Activated B cell treated with CpG ODN at 0.5 μM for 24 hours (primary cell): ENCODE data around the gene TPRA1. TPM values are rescaled to one million over a fixed set of nuclear protein-coding genes. Genes with fewer than 3 reads are reported as not detected.

ENCODE experiments used
- ATAC-seq: fragments of 200-7000 bp; cut with Tn5 transposase; one replicate; pipeline ENCODE4 v1.10.0; 2021; ENCODE audit warnings: low read depth, mild to moderate bottlenecking, moderate library complexity
- CTCF ChIA-PET: fragments of 350-600 bp; sonication (Branson Sonifier 250); formaldehyde crosslinking; loops from one replicate; lab custom pipeline; 2021; ENCODE audit warnings: antibody characterized with exemption; lab: Charles Lee
- POLR2A ChIA-PET: fragments of 350-600 bp; sonication (Branson Sonifier 250); formaldehyde crosslinking; loops from one replicate; lab custom pipeline; 2021; ENCODE audit warnings: antibody characterized with exemption; lab: Charles Lee
- DNase-seq: peaks from one replicate; pipeline ENCODE4 v3.0.0; 2022
- H3K27ac Mint-ChIP-seq: one replicate; pipeline ENCODE4 v1.8.0; 2020; ENCODE audit warnings: mixed read lengths
- H3K27me3 Mint-ChIP-seq: one replicate; pipeline ENCODE4 v1.8.0; 2021; ENCODE audit warnings: mixed read lengths
- H3K36me3 Mint-ChIP-seq: one replicate; pipeline ENCODE4 v1.8.0; 2021; ENCODE audit warnings: low read depth, mixed read lengths
- H3K4me1 Mint-ChIP-seq: one replicate; pipeline ENCODE4 v1.8.0; 2021; ENCODE audit warnings: mixed read lengths
- H3K4me3 Mint-ChIP-seq: one replicate; pipeline ENCODE4 v1.8.0; 2020; ENCODE audit warnings: mild to moderate bottlenecking, mixed read lengths
- H3K9me3 Mint-ChIP-seq: one replicate; pipeline ENCODE4 v1.8.0; 2020; ENCODE audit warnings: mixed read lengths
- CTCF ChIP-seq: fragments of 200-600 bp; IDR thresholded peaks from one replicate; pipeline ENCODE4 v1.8.0; 2022; ENCODE audit warnings: antibody characterized with exemption, mild to moderate bottlenecking
- intact Hi-C: fragments of 100-400 bp; cut with micrococcal nuclease; formaldehyde crosslinking; loops from one replicate; pipeline ENCODE4 v1.15.1; 2024
- total RNA-seq: library from RNA; stranded (reverse); gene quantifications from 2 replicates; pipeline ENCODE4 v1.2.3, GENCODE V29; 2022

TPRA1 gene
- total RNA-seq, 1 donor from 2014 or later = 17.5 TPM

- Mint-ChIP-seq H3K4me3 (no peak overlapping the region), H3K4me1 (peaks cover 7% of the 10 kb centered on the region), H3K36me3 (peaks cover 82% of the 10 kb centered on the region), H3K27me3 (no peaks in the 10 kb centered on the region), H3K27ac (no peak overlapping the region), H3K9me3 (no peaks in the 10 kb centered on the region)
- DNase-seq (no peak), ATAC-seq (no peak)
- ChIA-PET CTCF (no interaction called here), POLR2A (no interaction called here)
- intact Hi-C loops = no loop called here
- no peak for TF ChIP-seq CTCF
These were observed 24.5 kb upstream of the TPRA1 start for GRCh38 chr3:127614928-127615589.

- TF ChIP-seq CTCF = no peak
- no peak for DNase-seq
- Mint-ChIP-seq H3K36me3 (peaks cover 84% of the 10 kb centered on the region), H3K27me3 (no peaks in the 10 kb centered on the region), H3K4me1 (peaks cover 22% of the 10 kb centered on the region), H3K4me3 (no peak overlapping the region), H3K27ac (no peak overlapping the region), H3K9me3 (no peaks in the 10 kb centered on the region)
- intact Hi-C loops = no loop called here
- POLR2A ChIA-PET = no interaction called here
- ATAC-seq = no peak
- CTCF ChIA-PET = no interaction called here
These were observed 22.9 kb upstream of the TPRA1 start for GRCh38 chr3:127613406-127613805.

- H3K27ac Mint-ChIP-seq = no peak overlapping the region
- peaks cover 22% of the 10 kb centered on the region for H3K4me1 Mint-ChIP-seq
- no peaks in the 10 kb centered on the region for H3K27me3 Mint-ChIP-seq
- peaks cover 84% of the 10 kb centered on the region for H3K36me3 Mint-ChIP-seq
- POLR2A ChIA-PET = no interaction called here
- no peak for DNase-seq
- H3K4me3 Mint-ChIP-seq = no peak overlapping the region
- CTCF ChIA-PET = no interaction called here
- no peak for TF ChIP-seq CTCF
- intact Hi-C loops = no loop called here
- H3K9me3 Mint-ChIP-seq = no peaks in the 10 kb centered on the region
- ATAC-seq = no peak
These were observed 22.4 kb upstream of the TPRA1 start for GRCh38 chr3:127612966-127613365.

GRCh38 chr3:127611251-127611650 is 20.7 kb upstream of the TPRA1 start:
- POLR2A ChIA-PET = no interaction called here

More at GRCh38 chr3:127611251-127611650, 20.7 kb upstream of the TPRA1 start:
- H3K4me1 Mint-ChIP-seq = peaks cover 22% of the 10 kb centered on the region
- CTCF ChIA-PET = interaction anchor here (1.1 kb wide), 1 partner anchor 36 kb away, joined by 3 read pairs; no protein-coding TSS in a partner anchor
- no peak for TF ChIP-seq CTCF
- no peak overlapping the region for H3K4me3 Mint-ChIP-seq
- no peak overlapping the region for H3K27ac Mint-ChIP-seq
- no peak for ATAC-seq
- intact Hi-C loops = loop anchor here (2.0 kb wide), 1 partner anchor 20 kb away; the partner anchor contains the start of gene TPRA1
- no peaks in the 10 kb centered on the region for H3K9me3 Mint-ChIP-seq
- peaks cover 85% of the 10 kb centered on the region for H3K36me3 Mint-ChIP-seq
- no peaks in the 10 kb centered on the region for H3K27me3 Mint-ChIP-seq
- DNase-seq = no peak
